ENCODE results near the gene PGBD5. TPM values are rescaled to one million over a fixed set of nuclear protein-coding genes. Genes with fewer than 3 reads are reported as not detected.

The PGBD5 gene
- total and polyA plus RNA-seq, 9 of the 15 experiments (the other 6 are each of a cell fraction or from before 2014, with no cell fraction given): under 0.01 to 0.40 (median 0.10) TPM; not detected in 3

DNA sequence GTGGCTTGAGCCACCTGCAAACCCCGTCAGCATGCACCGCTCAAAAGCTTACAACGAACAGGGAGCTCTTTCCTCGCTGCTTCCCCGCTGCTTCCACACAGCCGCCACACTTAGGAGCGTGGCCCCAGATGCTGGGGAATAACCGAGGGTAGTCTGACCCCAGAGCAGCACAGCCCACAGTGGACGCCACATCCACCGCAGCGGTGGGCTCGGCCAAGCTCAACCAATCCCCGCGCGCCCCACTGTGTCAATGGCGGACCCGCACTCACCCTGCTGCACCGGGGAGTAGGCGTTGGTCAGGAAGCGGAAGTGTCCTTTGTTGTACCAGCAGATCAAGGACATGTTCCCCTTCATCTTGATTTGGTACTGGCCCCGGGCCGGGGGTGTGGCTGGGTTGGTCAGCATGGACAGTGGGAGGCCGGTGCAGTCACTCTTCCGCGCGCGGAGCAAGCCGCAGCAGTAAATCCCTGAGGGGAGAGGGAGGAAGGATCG, 93.5 kb downstream of the PGBD5 start (continued):
- TF ChIP-seq ELF1 (tag; IDR thresholded peaks at IDR 0.05) (peak; percentile 86), ZBTB40 (IDR thresholded peaks at IDR 0.05) (peak; percentile 75), ZBTB40 (CRISPR knock-in tag; IDR thresholded peaks at IDR 0.05) (no peak), EGR1 (conservative IDR thresholded peaks at IDR 0.05) (0 out of 2 replicates have a peak, but pooled peaks have one; percentile 27), JUND (IDR thresholded peaks at IDR 0.05; ENCODE audit: borderline replicate concordance, low read depth, low read length) (0 out of 2 replicates have a peak, but pooled peaks have one; percentile 36), JUND (tag; IDR thresholded peaks at IDR 0.05; ENCODE audit: borderline replicate concordance, low read depth, low read length) (no peak; the same call in 2 of the 3 replicates), NCOA2 (IDR thresholded peaks at IDR 0.05; ENCODE audit: partially characterized antibody in 2 of 2) (no peak), ATF7 (IDR thresholded peaks at IDR 0.05) (peak; percentile 90), CREM (IDR thresholded peaks at IDR 0.05; ENCODE audit: low read depth) (no peak), ESRRA (IDR thresholded peaks at IDR 0.05; ENCODE audit: borderline replicate concordance, low read depth) (peak; percentile 95), CXXC5 (CRISPR knock-in tag; IDR thresholded peaks at IDR 0.05) (peak; percentile 45; the same call in 1 of the 2 replicates), MAZ (CRISPR knock-in tag; conservative IDR thresholded peaks at IDR 0.05 in 1 of 2, IDR thresholded peaks at IDR 0.05 in 1 of 2) (peak in 1 of 2 experiments; percentile 52; a peak in 1 of 4 replicates), ZNF165 (CRISPR knock-in tag; IDR thresholded peaks at IDR 0.05; ENCODE audit: borderline replicate concordance) (no peak), RBM39 (optimal IDR thresholded peaks at IDR 0.05; ENCODE audit: low read depth, low read length) (no peak), GABPB1 (CRISPR knock-in tag; IDR thresholded peaks at IDR 0.05) (peak; percentile 48; the same call in 1 of the 2 replicates)
- TF ChIP-seq, protein P1, sequence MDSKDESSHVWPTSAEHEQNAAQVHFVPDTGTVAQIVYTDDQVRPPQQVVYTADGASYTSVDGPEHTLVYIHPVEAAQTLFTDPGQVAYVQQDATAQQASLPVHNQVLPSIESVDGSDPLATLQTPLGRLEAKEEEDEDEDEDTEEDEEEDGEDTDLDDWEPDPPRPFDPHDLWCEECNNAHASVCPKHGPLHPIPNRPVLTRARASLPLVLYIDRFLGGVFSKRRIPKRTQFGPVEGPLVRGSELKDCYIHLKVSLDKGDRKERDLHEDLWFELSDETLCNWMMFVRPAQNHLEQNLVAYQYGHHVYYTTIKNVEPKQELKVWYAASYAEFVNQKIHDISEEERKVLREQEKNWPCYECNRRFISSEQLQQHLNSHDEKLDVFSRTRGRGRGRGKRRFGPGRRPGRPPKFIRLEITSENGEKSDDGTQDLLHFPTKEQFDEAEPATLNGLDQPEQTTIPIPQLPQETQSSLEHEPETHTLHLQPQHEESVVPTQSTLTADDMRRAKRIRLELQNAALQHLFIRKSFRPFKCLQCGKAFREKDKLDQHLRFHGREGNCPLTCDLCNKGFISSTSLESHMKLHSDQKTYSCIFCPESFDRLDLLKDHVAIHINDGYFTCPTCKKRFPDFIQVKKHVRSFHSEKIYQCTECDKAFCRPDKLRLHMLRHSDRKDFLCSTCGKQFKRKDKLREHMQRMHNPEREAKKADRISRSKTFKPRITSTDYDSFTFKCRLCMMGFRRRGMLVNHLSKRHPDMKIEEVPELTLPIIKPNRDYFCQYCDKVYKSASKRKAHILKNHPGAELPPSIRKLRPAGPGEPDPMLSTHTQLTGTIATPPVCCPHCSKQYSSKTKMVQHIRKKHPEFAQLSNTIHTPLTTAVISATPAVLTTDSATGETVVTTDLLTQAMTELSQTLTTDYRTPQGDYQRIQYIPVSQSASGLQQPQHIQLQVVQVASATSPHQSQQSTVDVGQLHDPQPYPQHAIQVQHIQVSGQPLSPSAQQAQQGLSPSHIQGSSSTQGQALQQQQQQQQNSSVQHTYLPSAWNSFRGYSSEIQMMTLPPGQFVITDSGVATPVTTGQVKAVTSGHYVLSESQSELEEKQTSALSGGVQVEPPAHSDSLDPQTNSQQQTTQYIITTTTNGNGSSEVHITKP (IDR thresholded peaks at IDR 0.05; ENCODE audit: partially characterized antibody): peak; percentile 96

All from K562 (cell line).